ENCODE measurements around the gene ZNF683. TPM values are rescaled to one million over a fixed set of nuclear protein-coding genes. Genes with fewer than 3 reads are reported as not detected.

Gene ZNF683
- total and polyA plus RNA-seq, 2 donors (not counting 1 experiment from before 2014, with no cell fraction given), result not detected

DNA sequence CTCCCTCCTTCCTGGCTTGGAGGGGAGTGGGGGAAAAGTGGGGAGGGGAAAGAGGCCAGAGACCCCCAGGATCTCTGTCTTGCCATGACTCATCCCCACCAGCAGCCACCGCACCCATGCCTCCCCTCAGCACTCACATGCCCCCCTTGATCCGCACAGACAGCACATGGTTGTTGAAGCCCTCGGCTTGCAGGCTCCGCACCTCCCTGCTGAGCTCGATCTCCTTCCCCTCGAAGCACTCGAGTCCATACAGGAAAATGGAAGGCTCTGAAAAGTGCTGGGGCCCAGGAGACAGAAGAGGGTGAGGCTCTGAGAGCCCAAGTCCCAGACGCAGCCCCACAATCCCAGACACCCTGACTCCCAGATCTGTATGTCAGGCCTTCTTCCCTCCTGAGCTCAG, 44.0 kb downstream of the ZNF683 start:
- Histone ChIP-seq H3K36me3 (ENCODE audit: control insufficient read depth, insufficient read depth, low read length) (no peaks in the 10 kb centered on the region), H3K9me3 (ENCODE audit: control insufficient read depth, insufficient read depth, low read depth, low read length) (no peaks in the 10 kb centered on the region), H3K4me2 (ENCODE audit: extremely low read depth, insufficient read depth, low read length) (no peak overlapping the region), H3K4me1 (ENCODE audit: control insufficient read depth, extremely low read depth, insufficient read depth, low read length) (no peaks in the 10 kb centered on the region), H2AFZ (ENCODE audit: low read length) (no peak overlapping the region), H3K9ac (ENCODE audit: insufficient read depth, low read length) (no peak overlapping the region), H3K27me3 (ENCODE audit: control insufficient read depth, insufficient read depth, low read length) (no peaks in the 10 kb centered on the region), H3K27ac (ENCODE audit: insufficient read depth, low read length) (no peak overlapping the region), H3K4me3 (replicated peaks in 1 of 4; ENCODE audit: control extremely low read depth in 1 of 4, insufficient read depth in 1 of 4, low read depth in 3 of 4, low read length in 4 of 4) (no peak overlapping the region), H4K20me1 (ENCODE audit: control insufficient read depth, extremely low read depth, insufficient read depth, low read length) (no peaks in the 10 kb centered on the region), H3K79me2 (ENCODE audit: control insufficient read depth, insufficient read depth, low read length) (no peaks in the 10 kb centered on the region)
- no peak for DNase-seq (ENCODE audit: low read depth in 2 of 2)
- TF ChIP-seq, protein P1, sequence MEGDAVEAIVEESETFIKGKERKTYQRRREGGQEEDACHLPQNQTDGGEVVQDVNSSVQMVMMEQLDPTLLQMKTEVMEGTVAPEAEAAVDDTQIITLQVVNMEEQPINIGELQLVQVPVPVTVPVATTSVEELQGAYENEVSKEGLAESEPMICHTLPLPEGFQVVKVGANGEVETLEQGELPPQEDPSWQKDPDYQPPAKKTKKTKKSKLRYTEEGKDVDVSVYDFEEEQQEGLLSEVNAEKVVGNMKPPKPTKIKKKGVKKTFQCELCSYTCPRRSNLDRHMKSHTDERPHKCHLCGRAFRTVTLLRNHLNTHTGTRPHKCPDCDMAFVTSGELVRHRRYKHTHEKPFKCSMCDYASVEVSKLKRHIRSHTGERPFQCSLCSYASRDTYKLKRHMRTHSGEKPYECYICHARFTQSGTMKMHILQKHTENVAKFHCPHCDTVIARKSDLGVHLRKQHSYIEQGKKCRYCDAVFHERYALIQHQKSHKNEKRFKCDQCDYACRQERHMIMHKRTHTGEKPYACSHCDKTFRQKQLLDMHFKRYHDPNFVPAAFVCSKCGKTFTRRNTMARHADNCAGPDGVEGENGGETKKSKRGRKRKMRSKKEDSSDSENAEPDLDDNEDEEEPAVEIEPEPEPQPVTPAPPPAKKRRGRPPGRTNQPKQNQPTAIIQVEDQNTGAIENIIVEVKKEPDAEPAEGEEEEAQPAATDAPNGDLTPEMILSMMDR (conservative IDR thresholded peaks at IDR 0.05 in 1 of 2, IDR thresholded peaks at IDR 0.05 in 1 of 2; ENCODE audit: low read depth in 1 of 2, low read length in 2 of 2), result no peak
- TF ChIP-seq EZH2 (IDR thresholded peaks at IDR 0.05; ENCODE audit: low read length, missing control alignments), result no peak

DNA sequence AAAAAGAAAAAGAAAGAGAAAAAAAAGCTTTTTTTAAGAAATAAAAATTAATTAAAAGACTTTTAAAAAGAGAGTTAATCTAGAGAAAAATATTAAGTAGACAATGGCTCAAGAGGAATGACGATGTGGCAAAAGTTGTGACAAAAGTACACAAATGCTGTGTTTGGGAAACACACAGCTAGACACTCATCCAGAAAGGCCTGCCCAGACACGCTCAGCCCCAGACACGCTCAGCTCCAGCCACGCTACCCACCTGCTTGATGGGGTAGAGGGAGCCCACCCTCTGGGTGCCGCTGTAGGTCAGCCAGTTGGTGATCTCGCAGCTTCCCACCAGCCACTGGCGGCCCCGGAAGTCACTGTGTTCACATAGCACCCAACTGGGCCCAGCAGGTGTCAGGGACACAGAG, 44.6 kb downstream of the ZNF683 start:
- H3K4me1 ChIP-seq (ENCODE audit: control insufficient read depth, extremely low read depth, insufficient read depth, low read length), result no peaks in the 10 kb centered on the region

GRCh38 chr1:26324550-26324949, 48.0 kb downstream of the ZNF683 start:
- Histone ChIP-seq H3K4me2 (ENCODE audit: extremely low read depth, insufficient read depth, low read length) (no peak overlapping the region), H3K9me3 (ENCODE audit: control insufficient read depth, insufficient read depth, low read depth, low read length) (no peaks in the 10 kb centered on the region), H3K9ac (ENCODE audit: insufficient read depth, low read length) (no peak overlapping the region), H3K79me2 (ENCODE audit: control insufficient read depth, insufficient read depth, low read length) (no peaks in the 10 kb centered on the region), H4K20me1 (ENCODE audit: control insufficient read depth, extremely low read depth, insufficient read depth, low read length) (no peaks in the 10 kb centered on the region), H3K4me3 (replicated peaks in 1 of 4; ENCODE audit: control extremely low read depth in 1 of 4, insufficient read depth in 1 of 4, low read depth in 3 of 4, low read length in 4 of 4) (no peak overlapping the region), H3K4me1 (ENCODE audit: control insufficient read depth, extremely low read depth, insufficient read depth, low read length) (peaks cover 6% of the 10 kb centered on the region), H2AFZ (ENCODE audit: low read length) (no peak overlapping the region), H3K36me3 (ENCODE audit: control insufficient read depth, insufficient read depth, low read length) (no peaks in the 10 kb centered on the region), H3K27me3 (ENCODE audit: control insufficient read depth, insufficient read depth, low read length) (no peaks in the 10 kb centered on the region), H3K27ac (ENCODE audit: insufficient read depth, low read length) (no peak overlapping the region)
- TF ChIP-seq EZH2 (IDR thresholded peaks at IDR 0.05; ENCODE audit: low read length, missing control alignments), result no peak
- TF ChIP-seq, protein P1 (conservative IDR thresholded peaks at IDR 0.05 in 1 of 2, IDR thresholded peaks at IDR 0.05 in 1 of 2; ENCODE audit: low read depth in 1 of 2, low read length in 2 of 2), result no peak
- no peak for DNase-seq (ENCODE audit: low read depth in 2 of 2)

More for the DNA sequence above, 44.6 kb downstream of the ZNF683 start:
- Histone ChIP-seq H3K9ac (ENCODE audit: insufficient read depth, low read length) (no peak overlapping the region), H2AFZ (ENCODE audit: low read length) (no peak overlapping the region), H3K27ac (ENCODE audit: insufficient read depth, low read length) (no peak overlapping the region), H3K27me3 (ENCODE audit: control insufficient read depth, insufficient read depth, low read length) (no peaks in the 10 kb centered on the region), H3K4me2 (ENCODE audit: extremely low read depth, insufficient read depth, low read length) (no peak overlapping the region), H3K79me2 (ENCODE audit: control insufficient read depth, insufficient read depth, low read length) (no peaks in the 10 kb centered on the region), H4K20me1 (ENCODE audit: control insufficient read depth, extremely low read depth, insufficient read depth, low read length) (no peaks in the 10 kb centered on the region), H3K36me3 (ENCODE audit: control insufficient read depth, insufficient read depth, low read length) (no peaks in the 10 kb centered on the region), H3K4me3 (replicated peaks in 1 of 4; ENCODE audit: control extremely low read depth in 1 of 4, insufficient read depth in 1 of 4, low read depth in 3 of 4, low read length in 4 of 4) (no peak overlapping the region), H3K9me3 (ENCODE audit: control insufficient read depth, insufficient read depth, low read depth, low read length) (no peaks in the 10 kb centered on the region)
- DNase-seq (ENCODE audit: low read depth in 2 of 2), result no peak
- no peak for TF ChIP-seq EZH2 (IDR thresholded peaks at IDR 0.05; ENCODE audit: low read length, missing control alignments)
- TF ChIP-seq, protein P1 (conservative IDR thresholded peaks at IDR 0.05 in 1 of 2, IDR thresholded peaks at IDR 0.05 in 1 of 2; ENCODE audit: low read depth in 1 of 2, low read length in 2 of 2), result no peak

Measured in fibroblast of lung (primary cell).